NCI-H510A (cell line): ENCODE data around the gene SRP72.

Experiments
- DNase-seq: peaks from one replicate; lab custom pipeline; 2025; lab: John Stamatoyannopoulos, UW

SRP72 gene

DNA sequence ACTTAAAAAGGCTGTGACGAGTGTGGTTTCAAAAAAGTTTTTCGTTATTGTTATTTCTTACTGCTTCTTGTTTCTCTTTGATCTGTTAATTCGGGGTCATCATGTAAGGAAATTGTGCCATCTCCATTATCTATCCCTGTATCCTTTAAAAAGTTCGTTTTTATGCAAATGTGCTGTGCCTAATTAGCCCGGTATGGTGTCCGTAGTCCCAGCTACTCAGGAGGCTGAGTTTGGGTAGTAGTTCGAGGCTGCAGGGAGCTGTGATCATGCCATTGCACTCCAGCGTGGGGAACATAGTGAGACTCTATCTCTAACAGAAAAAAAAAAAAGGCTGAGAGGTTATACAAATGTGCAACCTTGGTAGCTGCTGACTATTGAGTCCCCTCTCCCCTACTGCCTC, 83.2 kb downstream of the SRP72 start:
- no peak for DNase-seq

DNA sequence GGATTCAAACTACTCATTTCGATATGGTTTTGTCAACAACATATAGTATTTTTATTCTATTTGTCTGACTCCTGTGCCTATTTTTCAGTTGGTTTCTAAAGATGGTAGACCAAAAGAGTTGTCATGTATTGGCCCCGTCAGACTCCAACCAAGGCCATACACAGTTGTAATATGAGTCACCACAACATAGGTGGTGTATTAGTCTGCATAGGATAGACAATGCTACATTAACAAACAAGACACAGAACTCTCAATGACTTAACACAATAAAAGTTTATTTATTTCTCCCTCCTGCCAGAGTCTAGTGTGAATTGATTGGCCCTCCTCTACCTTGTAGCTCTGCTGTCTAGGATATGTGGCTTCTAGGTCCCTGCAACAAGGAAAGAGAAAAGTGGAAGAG, 84.1 kb downstream of the SRP72 start:
- DNase-seq, result no peak

- no peak for DNase-seq
Measured at GRCh38 chr4:56552273-56552672, 84.9 kb downstream of the SRP72 start.
